PC-3 (cell line): Measurements from ENCODE around the gene SERPINA12. TPM values are rescaled to one million over a fixed set of nuclear protein-coding genes. Genes with fewer than 3 reads are reported as not detected.

Source experiments
- ATAC-seq: fragments of 200-7000 bp; cut with Tn5 transposase; 2 replicates; pipeline ENCODE4 v1.9.1; 2020; ENCODE audit warnings: mild to moderate bottlenecking, moderate library complexity
- BruUV-seq: library from RNA; stranded (reverse); fragments of 400-500 nt; replicated peaks from 2 replicates; lab custom pipeline; 2021; lab: Mats Ljungman, UMichigan
- CTCF ChIA-PET: fragments of 300-600 bp; sonication (Branson Sonifier 250); formaldehyde crosslinking; loops from one replicate; lab custom pipeline; 2022; ENCODE audit warnings: antibody characterized with exemption; lab: Charles Lee
- POLR2A ChIA-PET: fragments of 300-600 bp; sonication (Branson Sonifier 250); formaldehyde crosslinking; loops from one replicate; lab custom pipeline; 2022; ENCODE audit warnings: antibody characterized with exemption; ENCODE audit not compliant: unreplicated experiment; lab: Charles Lee
- DNase-seq: peaks from one replicate; pipeline ENCODE4 v3.0.0-alpha.2; 2015
- H2AFZ ChIP-seq: fragments of 300-600 bp; sonication (generic); 2 replicates; pipeline ENCODE4 v1.6.0; 2016; ENCODE audit warnings: antibody characterized with exemption, low read length
- H3F3A ChIP-seq: fragments of 300-600 bp; sonication (generic); one replicate; pipeline ENCODE4 v1.6.0; 2017; ENCODE audit warnings: antibody characterized with exemption, low read length, control low read depth, mild to moderate bottlenecking; ENCODE audit not compliant: unreplicated experiment
- H3K27ac ChIP-seq: fragments of 300-600 bp; sonication (generic); 2 replicates; pipeline ENCODE4 v1.5.1; 2016; ENCODE audit warnings: mild to moderate bottlenecking, low read length
- H3K27me3 ChIP-seq: fragments of 300-600 bp; sonication (generic); 2 replicates; pipeline ENCODE4 v1.6.1; 2016; ENCODE audit warnings: low read length, mixed read lengths
- H3K36me3 ChIP-seq: fragments of 300-600 bp; sonication (generic); 2 replicates; pipeline ENCODE4 v1.6.1; 2016; ENCODE audit warnings: low read depth, mixed run types, low read length, mixed read lengths
- H3K4me1 ChIP-seq: fragments of 300-600 bp; sonication (generic); 2 replicates; pipeline ENCODE4 v1.5.1; 2016; ENCODE audit warnings: low read length; ENCODE audit not compliant: insufficient read depth
- H3K4me2 ChIP-seq: fragments of 300-600 bp; sonication (generic); 2 replicates; pipeline ENCODE4 v1.6.0; 2016; ENCODE audit warnings: low read length
- H3K4me3 ChIP-seq: fragments of 300-600 bp; sonication (generic); 2 replicates; pipeline ENCODE4 v1.5.1; 2016; ENCODE audit warnings: mild to moderate bottlenecking, low read length, mixed read lengths
- H3K79me2 ChIP-seq: fragments of 300-600 bp; sonication (generic); 2 replicates; pipeline ENCODE4 v1.6.1; 2017; ENCODE audit warnings: low read length, mixed read lengths
- H3K9ac ChIP-seq: fragments of 300-600 bp; sonication (generic); 2 replicates; pipeline ENCODE4 v1.6.0; 2016; ENCODE audit warnings: mild to moderate bottlenecking, low read length
- H3K9me2 ChIP-seq: fragments of 300-600 bp; sonication (generic); replicated peaks from 2 replicates; pipeline ENCODE4 v1.6.1; 2016; ENCODE audit warnings: mixed run types, low read length, mixed read lengths
- H3K9me3 ChIP-seq: fragments of 300-600 bp; sonication (generic); 2 replicates; pipeline ENCODE4 v1.6.1; 2016; ENCODE audit warnings: low read length, mixed read lengths
- H4K20me1 ChIP-seq: fragments of 300-600 bp; sonication (generic); 2 replicates; pipeline ENCODE4 v1.6.1; 2016; ENCODE audit warnings: low read length, mixed read lengths
- CTCF ChIP-seq: fragments of 300-600 bp; sonication (generic); conservative IDR thresholded peaks from 2 replicates; pipeline ENCODE4 v1.5.1; 2017; ENCODE audit warnings: antibody characterized with exemption, low read depth, mild to moderate bottlenecking, low read length
- EZH2 ChIP-seq: fragments of 300-600 bp; sonication (generic); IDR thresholded peaks from one replicate; pipeline ENCODE4 v1.6.1; 2017; ENCODE audit warnings: antibody characterized with exemption, mild to moderate bottlenecking, low read length; ENCODE audit not compliant: unreplicated experiment
- EZH2phosphoT487 ChIP-seq: fragments of 300-600 bp; sonication (generic); IDR thresholded peaks from 2 replicates; pipeline ENCODE4 v1.6.1; 2018; ENCODE audit warnings: mild to moderate bottlenecking, antibody characterized with exemption, low read length, borderline replicate concordance
- intact Hi-C: fragments of 100-400 bp; cut with micrococcal nuclease; formaldehyde crosslinking; loops from 2 replicates; pipeline ENCODE4 v1.9.0; 2023
- total RNA-seq: library from RNA; depleted of rRNA; stranded (reverse); fragments of >200 nt; gene quantifications from 2 replicates; pipeline ENCODE4 v1.2.3, GENCODE V29; 2014

The SERPINA12 gene
- total RNA-seq, 1 experiment from 2014 or later: not detected

- Histone ChIP-seq H3K36me3 (no peaks in the 10 kb centered on the region), H3K9ac (no peak overlapping the region), H3K27me3 (peaks cover 7% of the 10 kb centered on the region; the same call in 1 of the 2 replicates), H3K27ac (no peak overlapping the region), H3K4me1 (no peaks in the 10 kb centered on the region), H3K4me3 (no peak overlapping the region), H4K20me1 (no peaks in the 10 kb centered on the region), H3F3A (no peaks in the 10 kb centered on the region), H3K4me2 (no peak overlapping the region), H2AFZ (no peak overlapping the region), H3K9me3 (no peaks in the 10 kb centered on the region), H3K9me2 (no peaks in the 10 kb centered on the region), H3K79me2 (no peaks in the 10 kb centered on the region)
- intact Hi-C loops: no loop called here
- DNase-seq (no peak), ATAC-seq (no peak)
- TF ChIP-seq EZH2phosphoT487 (no peak), CTCF (no peak), EZH2 (no peak)
- CTCF ChIA-PET: no interaction called here
- POLR2A ChIA-PET: no interaction called here
- BruUV-seq: no TSS peak
Observed at GRCh38 chr14:94517248-94517640, 8.0 kb upstream of the SERPINA12 start.

GRCh38 chr14:94515856-94516255 is 6.6 kb upstream of the SERPINA12 start:
- BruUV-seq: no TSS peak
- Histone ChIP-seq H3K79me2 (no peaks in the 10 kb centered on the region), H3F3A (no peaks in the 10 kb centered on the region), H3K27ac (no peak overlapping the region), H2AFZ (no peak overlapping the region), H3K9ac (no peak overlapping the region), H3K9me2 (no peaks in the 10 kb centered on the region), H4K20me1 (no peaks in the 10 kb centered on the region), H3K4me3 (no peak overlapping the region), H3K27me3 (peaks cover 7% of the 10 kb centered on the region; the same call in 1 of the 2 replicates), H3K4me2 (no peak overlapping the region), H3K36me3 (no peaks in the 10 kb centered on the region), H3K4me1 (no peaks in the 10 kb centered on the region), H3K9me3 (no peaks in the 10 kb centered on the region)
- ATAC-seq (no peak), DNase-seq (no peak)
- intact Hi-C loops: no loop called here
- TF ChIP-seq EZH2: no peak
- no peak for TF ChIP-seq CTCF
- no peak for TF ChIP-seq EZH2phosphoT487
- ChIA-PET POLR2A (no interaction called here), CTCF (no interaction called here)

- no peak for DNase-seq
- POLR2A ChIA-PET: no interaction called here
- intact Hi-C loops: no loop called here
Observed at GRCh38 chr14:94515426-94515825, 6.2 kb upstream of the SERPINA12 start.

More at GRCh38 chr14:94515426-94515825, 6.2 kb upstream of the SERPINA12 start:
- Histone ChIP-seq H3K9me3 (no peaks in the 10 kb centered on the region), H3K4me3 (no peak overlapping the region), H2AFZ (no peak overlapping the region), H3K27me3 (peaks cover 7% of the 10 kb centered on the region; the same call in 1 of the 2 replicates), H3K9me2 (no peaks in the 10 kb centered on the region), H3K79me2 (no peaks in the 10 kb centered on the region), H3K27ac (no peak overlapping the region), H3F3A (no peaks in the 10 kb centered on the region), H3K36me3 (no peaks in the 10 kb centered on the region), H3K4me2 (no peak overlapping the region), H4K20me1 (no peaks in the 10 kb centered on the region), H3K9ac (no peak overlapping the region), H3K4me1 (no peaks in the 10 kb centered on the region)
- no TSS peak for BruUV-seq
- CTCF ChIA-PET: no interaction called here
- no peak for ATAC-seq
- no peak for TF ChIP-seq CTCF
- TF ChIP-seq EZH2phosphoT487: no peak
- TF ChIP-seq EZH2: no peak
